ENCODE data around the gene TLCD1.

DNA sequence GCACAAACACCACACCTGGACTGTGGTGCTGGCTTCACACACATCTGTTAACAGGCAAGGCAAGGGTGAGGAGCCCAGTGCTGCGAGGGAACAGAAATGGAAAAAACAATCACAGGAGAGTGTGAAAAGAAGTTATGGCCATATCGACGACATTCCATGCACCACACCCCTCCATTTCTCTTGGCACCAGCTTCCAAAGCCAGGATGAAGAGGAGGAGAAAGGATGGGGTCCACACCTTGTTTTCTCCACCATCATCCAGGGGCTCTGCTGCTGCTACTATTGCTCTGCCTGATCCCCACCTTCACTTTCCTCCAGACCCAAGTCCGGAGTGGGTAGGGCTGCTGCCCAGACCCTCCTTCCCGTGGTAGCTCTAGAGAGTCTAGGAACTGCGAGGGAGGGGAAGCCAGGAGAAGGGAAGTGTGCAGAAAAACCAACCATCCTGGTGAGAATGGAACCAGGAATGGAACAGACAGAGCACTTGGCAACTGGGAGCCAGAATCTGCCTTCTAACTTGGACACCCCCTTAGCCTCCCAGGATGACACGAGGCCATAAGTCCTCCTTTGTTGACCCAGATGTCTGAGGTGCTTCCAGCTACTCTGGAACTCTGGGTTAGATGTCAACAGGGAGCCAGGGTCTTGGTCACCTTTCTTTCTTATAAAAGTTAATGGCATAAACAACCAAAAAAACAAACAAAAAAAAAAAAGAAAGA is 13.2 kb downstream of the TLCD1 start:
- TF ChIP-seq, protein P1, sequence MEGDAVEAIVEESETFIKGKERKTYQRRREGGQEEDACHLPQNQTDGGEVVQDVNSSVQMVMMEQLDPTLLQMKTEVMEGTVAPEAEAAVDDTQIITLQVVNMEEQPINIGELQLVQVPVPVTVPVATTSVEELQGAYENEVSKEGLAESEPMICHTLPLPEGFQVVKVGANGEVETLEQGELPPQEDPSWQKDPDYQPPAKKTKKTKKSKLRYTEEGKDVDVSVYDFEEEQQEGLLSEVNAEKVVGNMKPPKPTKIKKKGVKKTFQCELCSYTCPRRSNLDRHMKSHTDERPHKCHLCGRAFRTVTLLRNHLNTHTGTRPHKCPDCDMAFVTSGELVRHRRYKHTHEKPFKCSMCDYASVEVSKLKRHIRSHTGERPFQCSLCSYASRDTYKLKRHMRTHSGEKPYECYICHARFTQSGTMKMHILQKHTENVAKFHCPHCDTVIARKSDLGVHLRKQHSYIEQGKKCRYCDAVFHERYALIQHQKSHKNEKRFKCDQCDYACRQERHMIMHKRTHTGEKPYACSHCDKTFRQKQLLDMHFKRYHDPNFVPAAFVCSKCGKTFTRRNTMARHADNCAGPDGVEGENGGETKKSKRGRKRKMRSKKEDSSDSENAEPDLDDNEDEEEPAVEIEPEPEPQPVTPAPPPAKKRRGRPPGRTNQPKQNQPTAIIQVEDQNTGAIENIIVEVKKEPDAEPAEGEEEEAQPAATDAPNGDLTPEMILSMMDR (IDR thresholded peaks at IDR 0.05), result no peak
- TF ChIP-seq POLR2A (IDR thresholded peaks at IDR 0.05), result no peak
